HepG2 (cell line): ENCODE measurements around the gene RPL41. TPM values are rescaled to one million over a fixed set of nuclear protein-coding genes. Genes with fewer than 3 reads are reported as not detected.

Source experiments
- HMG20A ChIP-seq: IDR thresholded peaks from 2 replicates; pipeline ENCODE4 v1.6.1; 2016; ENCODE audit warnings: borderline replicate concordance
- HOXD1 ChIP-seq: sonication (generic); formaldehyde crosslinking; IDR thresholded peaks from 2 replicates; pipeline ENCODE4 v1.5.0; 2020; ENCODE audit warnings: missing genetic modification reagents
- KLF15 ChIP-seq: sonication (generic); formaldehyde crosslinking; IDR thresholded peaks from 2 replicates; pipeline ENCODE4 v1.8.1; 2023; ENCODE audit warnings: borderline replicate concordance, mild to moderate bottlenecking, inconsistent platforms, missing genetic modification reagents, mixed read lengths
- KLF6 ChIP-seq: IDR thresholded peaks from 2 replicates; pipeline ENCODE4 v1.8.0; 2016; ENCODE audit warnings: missing biosample characterization, missing genetic modification reagents
- LCORL ChIP-seq, 2 experiments: fragments of 450-650 bp in 1 of 2; sonication (generic) in 1 of 2; formaldehyde crosslinking in 1 of 2; IDR thresholded peaks; 2 replicates each; pipeline versions ENCODE4 v1.5.0 to v1.6.1; 2017 to 2020; ENCODE audit warnings: antibody characterized with exemption in 1 of 2, missing genetic modification reagents in 1 of 2
- MIXL1 ChIP-seq: IDR thresholded peaks from 2 replicates; pipeline ENCODE4 v1.6.1; 2016
- MLX ChIP-seq: IDR thresholded peaks from 2 replicates; pipeline ENCODE4 v1.6.1; 2016
- NFE2L1 ChIP-seq: sonication (generic); formaldehyde crosslinking; IDR thresholded peaks from 2 replicates; pipeline ENCODE4 v1.4.0; 2020; ENCODE audit warnings: missing genetic modification reagents, mild to moderate bottlenecking, borderline replicate concordance
- NFIC ChIP-seq: IDR thresholded peaks from 2 replicates; pipeline ENCODE4 v1.6.1; 2012; ENCODE audit warnings: mild to moderate bottlenecking, low read length, inconsistent platforms
- SETDB1 ChIP-seq: sonication (generic); formaldehyde crosslinking; IDR thresholded peaks from 2 replicates; pipeline ENCODE4 v1.5.1; 2020; ENCODE audit warnings: missing genetic modification reagents, mild to moderate bottlenecking, borderline replicate concordance
- SNRNP70 ChIP-seq: fragments of 200-400 bp; formaldehyde crosslinking; IDR thresholded peaks from 2 replicates; pipeline ENCODE4 v1.6.1; 2017; ENCODE audit warnings: mild to moderate bottlenecking, low read depth, low read length, moderate library complexity
- SSRP1 ChIP-seq: IDR thresholded peaks from 2 replicates; pipeline ENCODE4 v1.6.1; 2016; ENCODE audit warnings: control low read depth
- STAT6 ChIP-seq: sonication (generic); formaldehyde crosslinking; IDR thresholded peaks from 2 replicates; pipeline ENCODE4 v1.4.0; 2020; ENCODE audit warnings: missing genetic modification reagents, mild to moderate bottlenecking, borderline replicate concordance
- THAP7 ChIP-seq: sonication (generic); formaldehyde crosslinking; IDR thresholded peaks from 2 replicates; pipeline ENCODE4 v1.8.1; 2023; ENCODE audit warnings: mild to moderate bottlenecking, missing genetic modification reagents
- XRCC5 ChIP-seq: fragments of 200-400 bp; formaldehyde crosslinking; optimal IDR thresholded peaks from 2 replicates; pipeline ENCODE3; 2017; ENCODE audit warnings: mild to moderate bottlenecking, low read length
- ZNF138 ChIP-seq: sonication (generic); formaldehyde crosslinking; IDR thresholded peaks from 2 replicates; pipeline ENCODE4 v1.5.0; 2020; ENCODE audit warnings: mild to moderate bottlenecking, low read depth, missing genetic modification reagents
- ZNF263 ChIP-seq: sonication (generic); formaldehyde crosslinking; IDR thresholded peaks from 2 replicates; pipeline ENCODE4 v1.4.0; 2020; ENCODE audit warnings: missing genetic modification reagents
- ZNF496 ChIP-seq: sonication (generic); formaldehyde crosslinking; IDR thresholded peaks from 2 replicates; pipeline ENCODE4 v1.8.1; 2023; ENCODE audit warnings: mild to moderate bottlenecking, moderate library complexity, missing genetic modification reagents; ENCODE audit not compliant: insufficient replicate concordance
- ZNF547 ChIP-seq: sonication (generic); formaldehyde crosslinking; IDR thresholded peaks from 2 replicates; pipeline ENCODE4 v1.5.1; 2020; ENCODE audit warnings: mild to moderate bottlenecking, missing genetic modification reagents
- ZNF709 ChIP-seq: sonication (generic); formaldehyde crosslinking; IDR thresholded peaks from 2 replicates; pipeline ENCODE4 v1.5.0; 2020; ENCODE audit warnings: mild to moderate bottlenecking, missing genetic modification reagents
- polyA plus RNA-seq, 8 experiments: library from polyadenylated mRNA; depleted of rRNA in 3 of 8; stranded (reverse) in 7 of 8; unstranded in 1 of 8; fragments of >200 nt; fragmentation: Illumina TruSeq in 4 of 8; extraction: Trizol in 4 of 8; gene quantifications; 2 replicates each; pipeline versions ENCODE4 v1.2.1 to v1.2.3, GENCODE V29; 2011 to 2016; ENCODE audit warnings: low read depth in 4 of 8, missing spikeins in 1 of 8, mixed read lengths in 1 of 8; ENCODE audit not compliant: insufficient read depth in 1 of 8
- total RNA-seq, 5 experiments: library from RNA; depleted of rRNA; stranded (reverse); fragments of >200 nt; fragmentation: Illumina TruSeq; extraction: Trizol; gene quantifications; 2 replicates each; pipeline ENCODE4 v1.2.3, GENCODE V29; 2016; ENCODE audit warnings: low read depth in 1 of 5
- TF ChIP-seq, protein P1 (sequence below): sonication (generic); formaldehyde crosslinking; IDR thresholded peaks from 2 replicates; pipeline ENCODE4 v1.5.1; 2020; ENCODE audit warnings: mild to moderate bottlenecking, moderate library complexity, missing genetic modification reagents
- TF ChIP-seq, protein P2 (sequence below): sonication (generic); formaldehyde crosslinking; IDR thresholded peaks from 2 replicates; pipeline ENCODE4 v1.8.1; 2023; ENCODE audit warnings: mild to moderate bottlenecking, missing genetic modification reagents

Gene RPL41
- total and polyA plus RNA-seq, 2 of the 13 experiments (the other 11 are each of a cell fraction or from before 2014, with no cell fraction given), result 4,012 to 7,670 TPM

- peak; percentile 38; the same call in 1 of the 2 replicates for TF ChIP-seq ZNF263 (CRISPR knock-in tag)
- TF ChIP-seq NFIC, result no peak
- TF ChIP-seq THAP7 (CRISPR knock-in tag), result no peak
- TF ChIP-seq, protein P1, sequence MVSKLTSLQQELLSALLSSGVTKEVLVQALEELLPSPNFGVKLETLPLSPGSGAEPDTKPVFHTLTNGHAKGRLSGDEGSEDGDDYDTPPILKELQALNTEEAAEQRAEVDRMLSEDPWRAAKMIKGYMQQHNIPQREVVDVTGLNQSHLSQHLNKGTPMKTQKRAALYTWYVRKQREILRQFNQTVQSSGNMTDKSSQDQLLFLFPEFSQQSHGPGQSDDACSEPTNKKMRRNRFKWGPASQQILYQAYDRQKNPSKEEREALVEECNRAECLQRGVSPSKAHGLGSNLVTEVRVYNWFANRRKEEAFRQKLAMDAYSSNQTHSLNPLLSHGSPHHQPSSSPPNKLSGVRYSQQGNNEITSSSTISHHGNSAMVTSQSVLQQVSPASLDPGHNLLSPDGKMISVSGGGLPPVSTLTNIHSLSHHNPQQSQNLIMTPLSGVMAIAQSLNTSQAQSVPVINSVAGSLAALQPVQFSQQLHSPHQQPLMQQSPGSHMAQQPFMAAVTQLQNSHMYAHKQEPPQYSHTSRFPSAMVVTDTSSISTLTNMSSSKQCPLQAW (CRISPR knock-in tag), result peak; percentile 25; the same call in 1 of the 2 replicates
- peak; percentile 53 for TF ChIP-seq MLX (CRISPR knock-in tag)
- TF ChIP-seq, protein P2, sequence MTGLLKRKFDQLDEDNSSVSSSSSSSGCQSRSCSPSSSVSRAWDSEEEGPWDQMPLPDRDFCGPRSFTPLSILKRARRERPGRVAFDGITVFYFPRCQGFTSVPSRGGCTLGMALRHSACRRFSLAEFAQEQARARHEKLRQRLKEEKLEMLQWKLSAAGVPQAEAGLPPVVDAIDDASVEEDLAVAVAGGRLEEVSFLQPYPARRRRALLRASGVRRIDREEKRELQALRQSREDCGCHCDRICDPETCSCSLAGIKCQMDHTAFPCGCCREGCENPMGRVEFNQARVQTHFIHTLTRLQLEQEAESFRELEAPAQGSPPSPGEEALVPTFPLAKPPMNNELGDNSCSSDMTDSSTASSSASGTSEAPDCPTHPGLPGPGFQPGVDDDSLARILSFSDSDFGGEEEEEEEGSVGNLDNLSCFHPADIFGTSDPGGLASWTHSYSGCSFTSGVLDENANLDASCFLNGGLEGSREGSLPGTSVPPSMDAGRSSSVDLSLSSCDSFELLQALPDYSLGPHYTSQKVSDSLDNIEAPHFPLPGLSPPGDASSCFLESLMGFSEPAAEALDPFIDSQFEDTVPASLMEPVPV, result no peak
- 0 out of 2 replicates have a peak, but pooled peaks have one; percentile 8 for TF ChIP-seq MIXL1 (CRISPR knock-in tag)
- no peak for TF ChIP-seq SSRP1 (CRISPR knock-in tag)
- TF ChIP-seq KLF15 (CRISPR knock-in tag), result peak; percentile 72; the same call in 1 of the 2 replicates
- no peak for TF ChIP-seq ZNF138 (CRISPR knock-in tag)
- TF ChIP-seq LCORL (IDR thresholded peaks at IDR 0.05), result peak; percentile 72; the same call in 1 of the 2 replicates
- peak; percentile 100 for TF ChIP-seq LCORL (CRISPR knock-in tag; IDR thresholded peaks at IDR 0.05)
- TF ChIP-seq HMG20A (CRISPR knock-in tag), result no peak
- no peak for TF ChIP-seq KLF6 (CRISPR knock-in tag)
- no peak; the same call in 1 of the 2 replicates for TF ChIP-seq ZNF547
- TF ChIP-seq ZNF496 (CRISPR knock-in tag), result no peak
- TF ChIP-seq ZNF709 (CRISPR knock-in tag), result no peak
- TF ChIP-seq HOXD1 (CRISPR knock-in tag), result 0 out of 2 replicates have a peak, but pooled peaks have one; percentile 51
- no peak for TF ChIP-seq SNRNP70
- no peak for TF ChIP-seq STAT6 (CRISPR knock-in tag)
- TF ChIP-seq SETDB1 (CRISPR knock-in tag), result no peak
- no peak for TF ChIP-seq NFE2L1 (CRISPR knock-in tag)
- peak; percentile 88 for TF ChIP-seq XRCC5
These were observed 37.3 kb upstream of the RPL41 start (continued) for GRCh38 chr12:56078931-56079722.
